HG03558 (cell line): ENCODE data around the gene EFNA3.

Experiments used
- ATAC-seq: cut with Tn5 transposase; IDR thresholded peaks from one replicate; pipeline ENCODE4 v1.9.1; 2021; ENCODE audit warnings: moderate number of reproducible peaks; ENCODE audit not compliant: unreplicated experiment; ENCODE audit errors: extremely low read depth

The EFNA3 gene

DNA sequence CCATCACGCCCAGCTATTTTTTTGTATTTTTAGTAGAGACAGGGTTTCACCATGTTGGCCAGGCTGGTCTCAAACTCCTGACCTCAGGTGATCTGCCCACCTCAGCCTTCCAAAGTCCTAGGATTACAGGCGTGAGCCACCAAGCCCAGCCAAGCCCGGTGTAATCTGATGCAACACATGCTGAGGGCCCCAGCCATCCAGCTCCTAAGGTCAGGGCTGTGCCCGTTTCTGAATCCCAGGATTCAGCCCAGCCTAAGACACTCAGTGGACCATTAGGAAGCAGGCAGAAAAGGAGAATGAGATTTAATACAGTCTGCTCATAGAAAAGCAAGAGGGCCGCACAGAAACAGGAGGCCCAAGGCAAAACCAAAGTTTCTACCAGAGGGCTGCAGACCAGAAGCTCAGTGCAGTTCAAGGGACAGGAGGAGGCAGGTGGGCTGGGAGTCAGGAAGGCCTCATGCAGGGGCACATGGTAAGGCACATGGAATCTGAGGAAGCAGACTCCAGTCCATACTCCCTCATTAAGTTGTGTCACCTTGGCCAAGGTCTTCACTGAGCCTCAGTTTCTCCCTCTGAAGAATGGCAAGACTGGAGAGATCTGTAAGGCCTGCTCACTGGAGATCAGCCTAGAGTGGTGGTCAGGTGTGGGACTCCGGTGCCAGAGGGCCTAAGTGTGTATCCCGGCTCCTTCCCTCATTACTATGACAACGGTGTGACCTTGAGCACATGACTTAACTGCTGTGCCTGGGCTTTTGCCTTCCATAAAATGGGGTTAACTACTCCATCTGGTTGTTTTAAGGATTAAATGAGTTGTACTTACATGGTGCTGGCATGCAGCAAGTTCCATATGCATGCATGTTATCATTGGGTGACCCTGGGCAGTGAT, 29.9 kb upstream of the EFNA3 start:
- no peak for ATAC-seq

DNA sequence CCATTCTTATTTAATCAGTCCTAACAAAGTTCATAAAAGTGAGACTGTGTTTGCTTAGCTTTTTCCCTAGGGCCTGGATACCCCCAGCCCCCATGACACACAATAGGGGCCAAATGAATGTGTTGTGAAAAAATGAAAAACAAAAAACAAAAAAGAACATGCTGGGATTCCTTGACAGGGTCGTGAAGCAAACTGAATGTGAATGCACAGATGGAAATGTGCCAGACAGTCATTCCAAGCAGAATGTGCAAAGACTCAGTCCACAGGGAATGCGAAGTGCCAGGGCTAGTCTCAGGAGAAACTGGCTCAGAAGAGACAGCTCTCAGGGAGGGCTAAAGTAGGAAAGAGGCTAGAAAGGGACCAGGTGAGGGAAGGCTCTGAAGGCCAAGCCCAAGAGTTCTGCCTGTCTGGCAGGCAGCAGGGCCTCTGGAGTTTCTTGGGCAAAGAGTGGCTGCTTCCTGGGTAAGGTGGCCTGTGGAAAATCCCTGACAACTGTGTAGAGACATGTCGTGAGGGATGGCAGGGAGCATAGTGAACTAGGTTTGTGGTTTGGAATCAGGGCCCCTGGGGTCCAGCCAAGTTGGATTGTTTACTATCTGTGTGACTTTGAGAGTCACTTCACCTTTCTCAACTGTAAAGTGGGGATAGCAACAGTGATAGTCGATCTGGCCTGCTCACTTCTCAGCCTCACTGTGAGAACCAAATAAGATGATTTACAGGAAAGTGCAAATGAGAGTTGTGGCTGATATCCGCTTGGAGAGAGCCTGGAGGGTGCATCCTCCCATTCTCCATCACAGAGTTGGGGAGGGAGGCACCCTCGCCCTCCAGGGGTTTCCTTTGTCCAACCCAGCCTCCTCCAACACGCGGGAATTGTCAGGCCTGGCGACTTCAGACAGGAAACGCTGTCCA, 28.7 kb upstream of the EFNA3 start:
- ATAC-seq = no peak

DNA sequence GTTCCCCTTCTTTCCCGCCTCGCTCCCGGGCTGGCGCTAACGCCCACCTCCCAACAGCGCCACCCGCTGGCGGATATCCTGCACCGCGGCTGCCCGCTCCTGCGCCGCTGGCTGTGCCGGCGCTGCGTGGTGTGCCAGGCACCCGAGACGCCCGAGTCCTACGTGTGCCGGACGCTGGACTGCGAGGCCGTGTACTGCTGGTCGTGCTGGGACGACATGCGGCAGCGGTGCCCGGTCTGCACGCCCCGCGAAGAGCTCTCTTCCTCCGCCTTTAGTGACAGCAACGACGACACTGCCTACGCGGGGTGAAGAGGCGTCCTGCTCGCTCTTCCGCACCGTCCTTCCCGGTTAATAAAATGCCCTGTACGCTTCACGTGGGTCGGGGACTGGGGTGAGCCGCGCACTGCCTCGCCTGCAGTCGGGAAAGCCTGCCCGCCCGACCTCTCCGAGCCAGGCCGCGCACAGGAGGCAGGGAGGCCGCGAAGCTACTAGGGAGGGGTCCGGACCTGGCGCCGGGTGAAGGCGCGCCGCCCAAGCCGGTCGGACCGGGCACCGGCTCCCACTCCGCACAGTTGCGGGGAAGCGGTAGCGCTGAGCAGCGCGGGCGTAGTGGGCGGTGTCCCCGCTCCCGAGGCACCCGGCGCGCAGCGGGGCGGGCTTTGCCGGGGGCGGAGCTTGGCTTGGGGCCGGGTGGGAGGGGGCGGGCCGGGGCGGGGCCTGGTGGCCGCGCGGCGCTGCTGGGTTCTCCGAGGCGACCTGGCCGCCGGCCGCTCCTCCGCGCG, 27.9 kb upstream of the EFNA3 start, which contains the start of gene ADAM15:
TSS of gene ADAM15 (plus strand) at position 757 of the 782 bp plus-strand sequence. CDS start 71 bp downstream, outside the sequence.
- ATAC-seq = no peak

DNA sequence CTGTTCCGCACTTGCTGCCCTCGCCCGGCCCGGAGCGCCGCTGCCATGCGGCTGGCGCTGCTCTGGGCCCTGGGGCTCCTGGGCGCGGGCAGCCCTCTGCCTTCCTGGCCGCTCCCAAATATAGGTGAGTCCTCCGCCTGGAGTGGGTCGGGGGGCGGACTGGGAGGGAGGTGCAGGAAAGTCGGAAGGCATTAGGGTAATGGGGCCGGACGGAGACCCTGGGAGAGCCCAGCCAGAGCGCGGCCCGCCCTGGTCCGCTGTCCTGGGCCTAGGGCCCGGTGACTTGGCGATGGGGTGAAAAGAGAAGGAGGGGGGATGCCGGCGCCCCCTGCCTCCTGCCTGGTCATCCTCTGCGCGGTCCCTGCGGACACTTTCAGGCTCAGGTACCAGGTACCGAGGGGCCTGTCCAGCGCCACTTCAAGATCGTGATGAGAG, 27.3 kb upstream of the EFNA3 start:
- no peak for ATAC-seq

DNA sequence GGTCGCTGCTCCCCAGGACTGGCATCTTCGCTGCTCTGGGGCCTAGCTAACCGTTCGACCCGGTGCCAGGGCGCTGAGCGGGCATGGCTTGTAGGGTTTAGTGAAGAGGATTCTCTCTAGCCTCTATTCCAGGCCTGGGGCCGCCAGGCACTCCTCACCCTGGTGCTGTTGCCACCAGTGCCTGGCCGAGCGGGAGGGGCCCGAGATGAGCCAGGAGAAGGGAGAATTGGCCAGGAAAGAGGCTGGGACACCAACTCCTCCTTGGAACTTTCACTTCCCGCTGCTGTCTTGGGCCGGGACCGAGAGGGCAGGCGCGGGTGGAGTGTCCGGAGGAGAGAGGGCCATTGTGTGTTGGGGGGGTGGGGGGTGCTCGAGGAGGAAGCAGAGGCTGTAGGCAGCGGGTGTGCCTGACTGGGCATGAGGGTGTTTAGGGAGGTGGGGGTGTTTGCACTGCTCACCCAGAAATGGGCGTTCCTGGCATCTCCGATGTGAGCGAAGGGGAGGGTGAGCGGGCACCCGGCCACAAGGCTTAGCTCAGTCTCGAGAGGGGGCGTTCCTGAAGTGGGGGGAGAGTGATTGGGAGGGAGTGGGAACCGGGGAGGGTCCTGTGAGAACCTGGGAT, 26.7 kb upstream of the EFNA3 start:
- ATAC-seq = no peak

DNA sequence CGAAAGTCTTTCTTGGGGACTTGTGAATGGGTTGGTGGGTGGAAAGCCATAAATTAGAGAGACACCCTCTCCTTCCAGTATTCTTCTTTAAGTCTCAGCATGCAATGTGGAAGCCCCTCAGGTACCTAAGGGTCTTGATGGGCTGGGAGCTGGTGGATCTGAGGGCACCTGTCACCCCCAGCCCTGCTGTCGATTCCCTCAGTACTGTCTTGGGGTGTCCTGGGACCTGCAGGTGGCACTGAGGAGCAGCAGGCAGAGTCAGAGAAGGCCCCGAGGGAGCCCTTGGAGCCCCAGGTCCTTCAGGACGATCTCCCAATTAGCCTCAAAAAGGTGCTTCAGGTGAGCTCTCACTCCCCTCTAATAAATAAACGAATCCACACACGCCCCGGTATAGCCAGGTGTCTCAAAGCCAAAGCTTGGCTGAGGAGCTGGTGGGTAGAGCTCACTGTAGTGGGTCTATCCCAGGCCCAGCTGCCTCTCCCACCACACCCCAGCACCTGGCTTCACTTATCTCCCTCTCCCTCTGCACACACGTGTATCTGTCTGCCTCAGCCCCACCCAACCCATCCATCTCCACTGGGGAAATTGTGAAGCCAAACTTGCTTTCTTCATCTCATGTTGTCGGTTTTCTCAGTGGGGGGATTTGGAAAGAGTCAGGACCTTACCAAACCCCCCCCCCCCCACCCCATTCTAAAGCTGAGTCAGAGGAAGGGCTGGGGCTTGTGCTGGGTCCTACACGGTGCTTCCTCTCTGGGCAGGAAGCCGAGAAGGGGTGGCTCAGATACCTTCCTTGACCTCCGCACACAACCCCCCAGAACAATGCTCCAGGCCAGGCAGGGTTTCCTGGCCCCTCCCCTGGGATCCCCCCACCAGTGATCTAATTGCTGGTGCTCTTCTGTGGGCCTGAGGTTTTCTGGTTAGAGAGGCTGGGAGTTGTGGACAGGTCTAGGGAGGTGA, 25.9 kb upstream of the EFNA3 start:
- no peak for ATAC-seq

DNA sequence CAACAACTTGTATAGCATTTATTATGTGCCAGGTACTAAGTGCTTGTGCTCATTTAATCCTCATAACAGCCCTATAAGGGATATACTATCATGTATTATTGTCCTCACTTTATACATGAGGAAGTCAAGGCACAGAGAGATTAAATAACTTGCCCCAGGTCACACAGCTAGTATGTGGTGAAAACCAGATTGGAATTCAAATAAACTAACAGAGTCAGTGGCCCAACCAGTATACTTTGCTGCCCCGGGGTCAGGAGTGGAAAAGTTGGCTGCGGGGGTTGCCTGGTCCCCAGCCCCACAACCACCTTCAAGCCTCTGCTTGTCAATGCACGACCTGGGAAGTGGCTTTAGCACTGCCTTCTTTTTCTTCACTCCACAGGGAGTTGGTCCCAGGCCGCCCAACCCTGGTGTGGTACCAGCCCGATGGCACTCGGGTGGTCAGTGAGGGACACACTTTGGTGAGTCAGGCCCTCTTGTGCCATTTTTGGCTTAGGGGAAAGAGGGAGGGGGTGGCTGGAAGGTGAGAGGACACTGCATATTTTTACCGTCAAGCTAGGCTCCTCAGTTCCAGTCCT, 25.0 kb upstream of the EFNA3 start:
- ATAC-seq = no peak

DNA sequence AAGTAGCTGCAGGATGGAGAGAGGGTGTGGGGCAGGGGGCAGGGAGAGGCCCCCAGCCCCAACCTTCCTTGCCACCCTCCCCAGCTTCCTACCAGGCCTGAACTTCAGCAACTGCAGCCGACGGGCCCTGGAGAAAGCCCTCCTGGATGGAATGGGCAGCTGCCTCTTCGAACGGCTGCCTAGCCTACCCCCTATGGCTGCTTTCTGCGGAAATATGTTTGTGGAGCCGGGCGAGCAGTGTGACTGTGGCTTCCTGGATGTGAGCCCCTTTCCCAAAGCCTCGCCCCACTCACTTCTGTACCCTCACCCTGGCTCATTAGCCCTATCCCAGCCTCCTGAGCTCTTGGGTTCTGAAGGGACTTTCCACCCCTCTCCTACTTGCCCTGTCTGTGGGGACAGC, 21.5 kb upstream of the EFNA3 start:
- ATAC-seq = no peak

DNA sequence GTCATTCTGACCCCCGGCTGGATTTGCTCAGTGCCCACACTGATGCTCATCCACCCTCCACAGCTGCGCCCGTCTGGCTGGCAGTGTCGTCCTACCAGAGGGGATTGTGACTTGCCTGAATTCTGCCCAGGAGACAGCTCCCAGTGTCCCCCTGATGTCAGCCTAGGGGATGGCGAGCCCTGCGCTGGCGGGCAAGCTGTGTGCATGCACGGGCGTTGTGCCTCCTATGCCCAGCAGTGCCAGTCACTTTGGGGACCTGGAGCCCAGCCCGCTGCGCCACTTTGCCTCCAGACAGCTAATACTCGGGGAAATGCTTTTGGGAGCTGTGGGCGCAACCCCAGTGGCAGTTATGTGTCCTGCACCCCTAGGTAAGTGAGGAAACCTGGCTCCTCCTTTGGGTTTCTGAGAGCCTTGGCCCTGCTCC, 20.8 kb upstream of the EFNA3 start:
- ATAC-seq = no peak

DNA sequence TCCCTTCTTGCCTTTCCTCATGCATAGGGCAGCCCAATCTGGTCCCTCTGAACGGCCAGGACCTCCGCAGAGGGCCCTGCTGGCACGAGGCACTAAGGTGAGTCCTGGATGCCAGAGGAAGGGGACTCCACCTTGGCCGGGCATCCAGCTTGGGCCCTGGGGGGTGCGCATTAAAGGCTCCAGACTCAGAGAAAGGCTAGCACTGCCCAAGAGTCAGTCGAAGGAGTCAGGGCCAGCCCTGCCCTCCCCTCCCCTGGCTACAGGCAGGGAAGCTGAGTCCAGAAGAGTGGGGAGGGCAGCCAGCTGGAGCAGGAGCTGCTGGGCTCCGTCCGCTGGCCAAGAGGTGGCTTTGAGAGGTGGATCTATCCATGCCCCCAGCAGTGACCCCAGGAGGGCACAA, 17.9 kb upstream of the EFNA3 start:
- no peak for ATAC-seq

DNA sequence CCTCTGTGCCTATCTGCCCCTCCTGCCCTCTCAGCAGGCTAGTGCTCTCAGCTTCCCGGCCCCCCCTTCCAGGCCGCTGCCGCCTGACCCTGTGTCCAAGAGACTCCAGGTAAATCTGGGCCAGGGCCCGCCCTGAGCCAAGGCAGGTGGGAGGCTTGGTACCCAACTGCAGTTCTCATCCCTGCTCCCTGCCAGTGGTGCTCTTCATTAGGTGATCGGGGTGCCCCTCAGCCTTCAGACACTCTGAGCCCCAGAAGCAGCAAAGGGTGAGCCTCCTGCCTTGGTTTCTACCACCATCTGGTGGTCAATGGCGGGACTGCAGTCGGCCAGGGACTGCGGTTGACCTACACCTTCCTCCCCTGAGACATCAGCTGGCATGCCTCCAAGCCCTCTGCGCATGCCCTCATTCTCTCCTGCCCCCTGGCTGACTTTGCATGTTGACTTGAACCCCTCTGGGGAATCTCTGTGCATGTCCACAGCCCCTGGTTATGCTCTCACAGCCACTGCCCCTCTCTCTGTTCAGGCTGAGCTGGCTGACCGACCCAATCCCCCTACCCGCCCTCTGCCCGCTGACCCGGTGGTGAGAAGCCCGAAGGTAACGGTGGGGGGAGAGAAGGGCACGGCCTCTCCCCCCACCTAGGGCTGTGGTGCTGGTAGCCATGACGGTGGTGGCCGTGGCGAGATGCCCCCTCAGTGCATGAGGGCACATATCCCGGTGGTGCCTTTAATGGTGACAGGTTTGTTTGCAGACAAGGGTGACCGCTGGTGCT, 17.1 kb upstream of the EFNA3 start:
- ATAC-seq = no peak

DNA sequence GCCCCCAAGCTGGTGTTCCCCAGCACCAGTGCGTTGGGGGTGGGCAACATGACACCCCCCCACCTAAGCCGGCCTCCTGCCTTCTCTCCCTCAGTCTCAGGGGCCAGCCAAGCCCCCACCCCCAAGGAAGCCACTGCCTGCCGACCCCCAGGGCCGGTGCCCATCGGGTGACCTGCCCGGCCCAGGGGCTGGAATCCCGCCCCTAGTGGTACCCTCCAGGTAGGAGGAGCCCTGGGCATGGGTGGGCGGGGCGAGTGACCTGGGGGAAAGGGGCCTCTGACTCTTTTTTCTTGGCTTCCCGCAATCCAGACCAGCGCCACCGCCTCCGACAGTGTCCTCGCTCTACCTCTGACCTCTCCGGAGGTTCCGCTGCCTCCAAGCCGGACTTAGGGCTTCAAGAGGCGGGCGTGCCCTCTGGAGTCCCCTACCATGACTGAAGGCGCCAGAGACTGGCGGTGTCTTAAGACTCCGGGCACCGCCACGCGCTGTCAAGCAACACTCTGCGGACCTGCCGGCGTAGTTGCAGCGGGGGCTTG, 16.4 kb upstream of the EFNA3 start:
- ATAC-seq = no peak

DNA sequence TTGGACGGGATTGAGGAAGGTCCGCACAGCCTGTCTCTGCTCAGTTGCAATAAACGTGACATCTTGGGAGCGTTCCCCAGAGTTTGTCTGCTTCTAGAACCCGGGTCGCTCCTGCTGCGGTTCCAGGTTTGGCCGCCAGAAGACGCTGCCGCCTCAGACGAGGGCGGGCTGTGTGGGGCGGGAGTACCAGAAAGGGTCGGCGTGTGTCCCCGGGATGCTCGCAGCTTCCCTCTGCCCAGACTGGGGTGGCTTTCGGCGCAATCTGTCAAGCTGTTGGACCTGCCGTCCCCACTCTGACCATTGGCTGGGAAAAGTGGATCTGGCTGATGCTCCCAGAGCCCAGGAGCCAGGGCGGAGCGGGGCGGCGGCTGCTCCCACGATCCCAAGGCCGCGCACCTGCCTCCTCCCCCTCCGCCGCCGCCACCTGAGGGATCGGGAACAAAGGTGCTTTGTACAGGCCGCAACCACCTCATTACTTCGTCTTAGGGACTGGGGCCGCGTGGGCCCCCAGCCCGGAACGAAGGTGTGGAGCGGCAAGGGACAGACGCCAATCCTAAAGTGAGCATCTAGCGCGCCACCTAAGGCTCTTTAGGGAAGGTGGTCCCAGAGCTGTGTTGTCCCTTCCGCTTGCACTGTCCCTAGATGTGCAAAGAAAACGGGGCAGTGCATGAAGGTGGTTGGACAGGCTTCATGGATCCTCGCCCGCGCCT, 15.8 kb upstream of the EFNA3 start:
- ATAC-seq = no peak

DNA sequence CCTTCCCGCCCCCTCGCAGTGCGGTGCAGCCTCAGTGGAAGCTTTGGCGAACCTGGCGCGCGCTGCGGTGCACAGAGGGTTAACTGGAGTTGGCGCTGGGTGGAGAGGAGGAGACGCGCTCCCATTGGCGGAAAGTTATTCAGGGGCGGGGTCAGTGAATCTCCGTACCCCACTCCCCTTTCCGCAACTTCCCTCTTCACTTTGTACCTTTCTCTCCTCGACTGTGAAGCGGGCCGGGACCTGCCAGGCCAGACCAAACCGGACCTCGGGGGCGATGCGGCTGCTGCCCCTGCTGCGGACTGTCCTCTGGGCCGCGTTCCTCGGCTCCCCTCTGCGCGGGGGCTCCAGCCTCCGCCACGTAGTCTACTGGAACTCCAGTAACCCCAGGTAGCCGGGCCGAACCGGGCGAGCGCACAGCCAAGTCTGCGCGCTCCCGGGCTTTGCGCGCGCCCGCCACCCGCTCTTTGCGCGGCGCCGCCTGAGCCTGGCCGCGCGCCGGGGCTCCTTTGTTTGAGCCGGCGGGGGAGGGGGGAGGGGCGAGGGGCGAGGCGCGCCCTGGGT, 15.0 kb upstream of the EFNA3 start, which contains the start of gene EFNA4:
TSS of gene EFNA4 (plus strand) at position 191 of the 561 bp plus-strand sequence. CDS start at position 275, 84 bp downstream.
- ATAC-seq = peak; percentile 55

DNA sequence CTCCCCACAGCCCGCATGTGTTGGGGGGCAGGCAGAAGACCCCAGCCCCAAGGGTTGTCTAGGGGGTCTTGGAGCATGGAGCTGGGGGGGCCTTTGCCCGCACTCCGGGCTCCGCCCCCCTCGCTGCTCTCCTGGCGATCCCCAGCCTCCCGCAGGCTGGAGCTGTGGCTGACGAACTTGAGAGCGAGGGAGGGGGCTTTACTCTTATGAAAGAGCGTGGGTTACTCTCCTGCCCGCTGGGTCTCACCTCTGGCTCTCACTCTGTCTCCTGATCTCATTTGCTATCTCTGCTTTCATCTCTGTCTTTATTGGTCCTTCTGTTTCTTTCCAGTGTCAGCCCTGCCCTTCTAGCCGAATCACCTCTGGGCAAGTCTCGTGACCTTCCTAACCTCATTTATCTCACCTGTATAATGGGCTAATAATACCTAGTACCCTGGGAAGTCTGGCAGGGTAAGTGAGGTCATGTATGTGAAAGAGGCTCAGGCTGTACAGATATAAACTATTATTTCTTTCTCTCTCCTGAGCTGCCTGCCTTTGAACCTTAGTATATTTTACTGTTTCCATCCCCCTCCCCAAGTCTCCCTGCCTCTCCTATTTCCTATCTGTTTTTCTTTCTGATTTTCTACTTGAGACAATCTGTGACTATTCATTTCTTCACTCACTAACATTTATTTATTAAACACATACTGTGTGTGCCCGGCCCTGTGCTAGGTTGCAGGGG, 14.4 kb upstream of the EFNA3 start:
- no peak for ATAC-seq
